CD4-positive, alpha-beta T cell treated with Interleukin-17A for 1 hour (primary cell): ENCODE results near the gene NBAS.
"Not testable (repeated sequence)": the region's sequence is repeated elsewhere in the genome, so short reads cannot be mapped to it uniquely, and the experiment has no call there.

Experiments used
- DNase-seq: peaks from one replicate; pipeline ENCODE4 v3.0.0-alpha.2; 2020

NBAS gene

DNA sequence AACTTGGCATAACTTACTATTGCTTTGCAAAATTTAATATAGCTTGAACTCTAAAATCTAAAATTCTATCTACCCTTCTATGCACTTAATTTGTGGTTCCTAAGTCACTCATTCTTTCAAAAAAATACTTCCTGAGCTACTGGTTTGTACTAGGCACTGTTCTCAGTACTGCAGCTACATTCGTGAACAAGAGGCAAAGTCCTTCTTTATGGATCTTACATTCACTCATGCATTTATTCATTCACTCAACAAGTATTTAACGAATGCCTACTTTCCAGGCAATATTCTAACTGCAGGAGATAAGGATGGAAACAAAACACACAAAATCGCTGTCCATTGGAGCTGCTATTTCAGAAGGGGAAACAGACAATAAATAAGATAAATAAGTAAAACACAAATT, 104.8 kb downstream of the NBAS start:
- DNase-seq, result no peak

DNA sequence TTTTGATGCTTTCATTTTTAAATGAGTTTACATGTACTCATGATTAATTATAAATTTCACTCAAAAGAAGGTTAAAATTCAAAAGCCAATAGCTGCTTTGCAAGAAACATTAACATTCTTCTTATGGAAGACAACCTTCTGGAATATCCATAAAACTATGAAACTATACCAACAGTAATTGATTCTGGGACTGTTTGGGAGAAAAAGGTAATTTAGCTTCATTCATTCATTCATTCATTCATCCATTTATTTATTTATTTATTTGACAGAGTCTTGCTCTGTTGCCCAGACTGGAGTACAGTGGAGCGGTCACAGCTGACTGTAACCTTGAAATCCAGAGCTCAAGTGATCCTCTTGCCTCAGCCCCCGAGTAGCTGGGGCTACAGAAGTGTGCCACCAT, 110.3 kb downstream of the NBAS start:
- no peak for DNase-seq

DNA sequence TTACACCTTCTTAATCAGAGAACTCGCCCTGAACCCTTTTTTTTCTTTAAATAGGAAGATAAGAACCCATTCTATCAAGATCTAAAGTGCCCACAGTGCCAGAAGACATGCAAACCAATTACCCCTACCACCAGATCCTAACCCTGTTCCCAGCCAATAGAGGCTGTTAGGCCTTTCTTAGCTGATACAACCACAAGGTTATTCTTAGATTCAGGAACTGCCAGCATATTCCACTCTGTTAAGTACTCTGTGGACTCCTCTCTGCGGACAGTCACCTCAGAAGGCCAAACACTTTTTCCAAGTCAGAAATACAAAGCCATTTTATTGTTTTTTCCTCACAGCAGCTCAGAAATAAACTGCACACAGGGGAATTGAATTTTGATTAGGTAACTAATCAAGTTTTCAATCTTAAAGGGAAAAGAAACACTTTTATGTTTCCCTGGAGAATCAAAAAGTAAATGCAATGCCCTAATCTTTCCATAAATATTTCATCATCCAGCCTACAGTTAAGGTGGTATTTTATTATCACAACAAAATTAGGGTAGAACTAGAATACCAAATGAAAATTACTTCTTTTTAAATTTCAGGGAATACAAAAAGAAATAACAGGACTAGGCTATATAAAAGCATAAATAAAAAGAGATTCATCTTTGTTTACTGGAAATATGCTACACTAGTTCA, 111.4 kb downstream of the NBAS start:
- DNase-seq, result no peak

DNA sequence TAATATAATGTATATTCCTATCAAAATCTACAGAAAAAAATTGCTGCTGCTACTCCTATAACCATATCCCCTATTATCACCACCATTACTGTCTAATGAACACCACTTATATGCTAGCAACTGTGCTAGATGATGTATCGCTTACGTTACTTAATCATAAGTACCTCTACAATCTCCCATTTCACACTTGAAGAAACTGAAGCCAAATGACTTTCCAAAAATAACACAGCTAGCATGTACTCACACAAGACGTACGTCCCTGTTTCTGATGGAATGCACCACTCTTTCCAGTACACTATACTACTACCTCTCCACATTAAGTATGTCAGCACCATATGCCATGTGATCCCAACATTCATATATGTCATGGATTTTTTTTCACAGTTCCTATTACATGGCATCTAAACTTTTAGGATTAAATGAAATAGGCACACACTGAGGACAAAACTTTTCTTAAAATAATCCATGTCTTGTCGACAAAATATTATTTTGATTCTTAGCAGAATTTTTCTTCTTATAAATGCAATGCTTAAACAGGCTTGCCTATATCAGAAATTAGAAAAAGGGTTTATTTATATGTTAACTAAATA, 112.8 kb downstream of the NBAS start:
- no peak for DNase-seq

DNA sequence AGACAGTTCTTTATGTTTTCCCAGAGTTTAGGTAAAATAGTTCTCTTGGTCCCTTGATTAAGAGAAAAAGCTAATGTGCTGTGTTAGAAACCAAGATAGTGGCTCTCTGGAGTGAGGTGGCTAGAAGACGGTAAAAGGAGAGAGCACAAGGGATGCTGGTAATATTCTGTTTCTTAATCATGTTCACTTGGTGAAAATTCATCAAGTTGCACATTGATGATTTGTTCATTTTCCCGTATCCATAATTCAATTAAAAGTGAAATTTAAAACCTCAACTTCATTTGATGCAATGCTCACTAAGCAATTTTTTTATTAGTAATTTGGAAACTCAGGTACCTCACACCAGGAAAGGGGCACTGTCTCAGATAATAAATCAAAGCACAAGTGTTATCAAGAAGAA, 113.8 kb downstream of the NBAS start:
- no peak for DNase-seq

DNA sequence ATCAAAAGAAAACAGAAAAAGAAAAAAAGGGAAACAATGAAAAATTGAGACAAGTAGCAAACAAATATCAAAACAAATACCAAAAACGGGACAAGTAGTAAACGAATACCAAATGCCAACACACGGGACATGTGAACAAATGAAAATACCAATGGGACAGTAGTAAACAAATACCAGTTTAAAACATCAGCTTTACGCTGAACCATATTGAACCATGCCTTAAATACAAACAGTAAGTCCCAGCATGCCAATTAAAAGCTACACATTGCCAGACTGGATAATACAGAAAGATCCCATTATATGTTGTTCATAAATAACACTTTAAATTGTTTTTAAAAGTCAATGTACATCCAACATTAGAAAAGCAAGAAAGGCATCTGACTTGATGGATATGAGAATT, 114.2 kb downstream of the NBAS start:
- no peak for DNase-seq

DNA sequence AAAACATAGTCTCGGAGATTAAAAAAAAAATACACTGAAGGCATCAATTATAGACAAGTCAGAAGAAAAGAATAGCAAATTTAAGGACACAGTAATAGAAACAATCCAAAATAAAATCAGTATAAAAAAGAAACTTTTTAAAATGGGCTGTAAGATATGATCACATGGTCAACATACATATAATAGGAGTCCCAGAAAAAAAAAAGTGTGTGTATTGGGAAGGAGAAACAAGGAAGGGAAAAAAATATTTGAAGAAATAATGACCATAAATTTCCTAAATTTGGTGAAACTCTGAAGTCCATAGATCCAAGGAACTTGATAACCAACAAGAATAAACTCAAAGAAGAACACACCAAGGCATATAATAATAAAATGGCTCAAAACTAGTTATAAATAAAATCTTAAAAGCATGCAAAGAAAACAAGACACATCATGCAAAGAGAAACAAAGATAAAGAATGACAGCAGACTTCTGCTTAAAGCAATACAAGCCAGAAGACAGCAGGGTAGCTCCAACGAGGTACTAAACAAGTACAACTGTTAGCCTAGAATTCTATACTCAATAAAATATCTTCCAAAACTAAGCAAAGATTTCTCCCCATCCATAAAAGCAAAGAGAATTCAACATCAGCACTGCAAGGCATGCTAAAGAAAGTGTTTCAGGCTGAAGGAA, 115.1 kb downstream of the NBAS start:
- DNase-seq, result no peak

DNA sequence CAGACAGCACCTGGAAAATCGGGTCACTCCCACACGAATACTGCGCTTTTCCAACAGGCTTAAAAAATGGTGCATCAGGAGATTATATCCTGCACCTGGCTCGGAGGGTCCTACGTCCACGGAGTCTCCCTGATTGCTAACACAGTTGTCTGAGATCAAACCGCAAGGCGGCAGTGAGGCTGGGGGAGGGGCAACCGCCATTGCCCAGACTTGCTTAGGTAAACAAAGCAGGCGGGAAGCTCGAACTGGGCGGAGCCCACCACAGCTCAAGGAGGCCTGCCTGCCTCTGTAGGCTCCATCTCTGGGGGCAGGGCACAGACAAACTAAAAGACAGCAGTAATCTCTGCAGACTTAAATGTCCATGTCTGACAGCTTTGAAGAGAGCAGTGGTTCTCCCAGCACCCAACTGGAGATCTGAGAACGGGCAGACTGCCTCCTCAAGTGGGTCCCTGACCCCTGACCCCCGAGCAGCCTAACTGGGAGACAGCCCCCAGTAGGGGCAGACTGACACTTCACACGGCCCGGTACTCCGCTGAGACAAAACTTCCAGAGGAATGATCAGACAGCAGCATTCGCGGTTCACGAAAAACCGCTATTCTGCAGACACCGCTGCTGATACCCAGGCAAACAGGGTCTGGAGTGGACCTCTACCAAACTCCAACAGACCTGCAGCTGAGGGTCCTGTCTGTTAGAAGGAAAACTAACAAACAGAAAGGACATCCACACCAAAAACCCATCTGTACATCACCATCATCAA, 121.2 kb downstream of the NBAS start:
- not testable (repeated sequence) for DNase-seq

DNA sequence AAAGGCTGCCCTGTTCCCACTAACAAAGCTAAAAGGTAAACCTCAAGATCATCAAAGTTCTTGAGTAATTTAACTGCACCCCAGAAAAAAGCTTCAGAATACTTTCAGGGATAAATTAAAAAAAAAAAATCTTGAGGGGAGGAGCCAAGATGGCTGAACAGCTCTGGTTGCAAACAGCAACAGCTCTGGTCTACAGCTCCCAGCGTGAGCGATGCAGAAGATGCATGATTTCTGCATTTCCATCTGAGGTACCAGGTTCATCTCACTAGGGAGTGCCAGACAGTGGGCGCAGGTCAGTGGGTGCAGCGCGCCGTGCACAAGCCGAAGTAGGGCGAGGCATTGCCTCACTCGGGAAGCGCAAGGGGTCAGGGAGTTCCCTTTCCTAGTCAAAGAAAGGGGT, 121.8 kb downstream of the NBAS start:
- not testable (repeated sequence) for DNase-seq

DNA sequence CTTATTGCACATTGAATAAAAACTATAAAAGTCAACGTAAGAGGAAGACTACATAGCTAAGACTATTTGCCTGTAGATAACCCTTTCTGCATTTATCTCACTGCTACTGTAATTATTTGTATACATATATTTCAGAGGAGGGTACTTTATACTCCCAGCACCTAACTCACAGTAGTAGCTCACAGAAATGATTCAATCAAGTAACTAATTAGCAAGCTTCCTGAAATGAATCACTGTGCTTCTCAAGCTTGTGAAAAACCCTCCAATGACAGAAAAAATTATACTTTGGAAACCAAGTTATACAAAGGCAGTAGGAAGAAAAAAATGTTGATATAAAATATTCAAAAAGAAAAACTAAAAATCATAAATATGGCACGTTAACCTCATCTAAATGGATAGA, 124.9 kb downstream of the NBAS start:
- DNase-seq, result no peak

DNA sequence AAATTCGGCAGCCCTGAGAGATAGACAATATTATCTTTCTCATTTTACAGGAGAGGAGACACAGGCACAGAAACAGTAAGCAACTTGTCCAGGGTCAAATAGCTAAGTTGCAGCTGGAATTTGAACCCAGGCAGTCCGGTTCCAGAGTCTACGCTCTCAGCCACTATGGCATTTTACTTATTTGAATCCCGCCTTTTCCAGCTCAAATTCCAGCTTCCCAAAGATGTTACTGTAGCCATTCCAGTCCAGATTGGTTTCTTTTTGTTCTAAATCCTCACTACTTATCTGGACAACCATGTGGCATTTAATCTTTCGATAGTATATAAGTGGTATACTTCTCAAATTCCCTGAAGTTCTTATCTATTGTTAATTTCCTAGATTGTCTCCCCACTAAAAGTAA, 125.7 kb downstream of the NBAS start:
- no peak for DNase-seq

DNA sequence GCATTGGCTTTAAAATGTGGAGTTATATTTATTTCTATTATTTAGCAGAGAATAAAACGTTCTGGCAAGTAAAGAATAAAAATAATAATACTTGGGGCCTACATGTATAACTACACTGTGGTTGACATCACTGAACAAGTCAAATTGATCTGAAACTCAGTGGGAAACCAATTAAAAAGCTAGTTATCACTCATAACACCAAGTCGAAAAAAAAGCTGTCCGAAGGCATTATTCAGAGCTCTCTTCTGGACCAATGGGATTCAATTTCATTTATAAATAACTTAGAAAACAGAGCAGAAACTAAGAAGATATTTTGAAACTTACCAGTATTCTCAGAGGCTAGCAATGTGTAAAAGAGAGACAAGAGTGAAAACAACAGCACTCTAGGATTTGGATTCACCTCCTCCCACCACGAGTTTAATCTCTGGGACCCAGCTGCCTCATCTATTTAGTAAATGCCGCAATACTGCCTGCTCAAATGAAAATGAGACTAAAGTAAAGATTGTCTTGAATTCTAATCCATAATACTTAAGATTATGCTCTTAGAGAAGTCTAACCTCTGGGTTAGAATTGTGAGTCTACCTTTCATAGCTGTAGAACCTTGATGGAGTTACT, 128.4 kb downstream of the NBAS start:
- no peak for DNase-seq

DNA sequence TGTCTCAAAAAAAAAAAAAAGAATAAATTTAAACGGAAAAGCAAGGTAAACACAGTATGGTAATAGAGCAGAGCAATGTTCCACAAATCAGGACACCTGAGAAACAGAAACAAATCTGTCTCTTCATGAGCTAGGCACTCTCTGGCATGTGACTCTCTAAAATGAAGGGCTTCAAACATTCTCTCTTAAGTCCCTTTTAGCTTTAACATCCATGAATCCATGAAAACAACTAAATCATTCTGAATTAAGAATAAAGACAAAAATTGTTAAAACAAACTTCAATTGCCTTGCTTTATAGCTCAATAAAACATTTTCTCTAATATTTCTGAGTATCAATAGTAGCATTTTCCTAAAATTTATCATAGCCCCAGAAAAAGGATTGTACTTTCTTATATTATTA, 132.1 kb downstream of the NBAS start:
- no peak for DNase-seq

DNA sequence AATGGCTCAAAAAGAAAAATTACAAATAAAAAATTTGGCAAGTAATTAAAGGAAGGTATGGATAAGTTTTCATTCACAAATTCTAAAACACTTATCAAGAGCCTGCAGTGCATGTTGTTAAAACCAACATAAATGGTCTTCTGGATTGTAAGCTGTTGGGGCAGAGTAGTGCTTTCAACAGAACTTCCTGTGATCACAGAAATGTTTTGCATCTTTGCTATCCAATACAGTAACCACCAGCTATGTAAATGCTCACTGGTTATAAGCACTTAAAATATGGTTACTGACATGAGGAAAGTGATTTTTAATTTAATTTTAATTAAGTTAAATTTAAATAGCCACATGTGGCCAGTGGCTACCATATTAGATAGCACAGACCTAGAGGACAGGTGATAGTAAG, 133.1 kb downstream of the NBAS start:
- no peak for DNase-seq

DNA sequence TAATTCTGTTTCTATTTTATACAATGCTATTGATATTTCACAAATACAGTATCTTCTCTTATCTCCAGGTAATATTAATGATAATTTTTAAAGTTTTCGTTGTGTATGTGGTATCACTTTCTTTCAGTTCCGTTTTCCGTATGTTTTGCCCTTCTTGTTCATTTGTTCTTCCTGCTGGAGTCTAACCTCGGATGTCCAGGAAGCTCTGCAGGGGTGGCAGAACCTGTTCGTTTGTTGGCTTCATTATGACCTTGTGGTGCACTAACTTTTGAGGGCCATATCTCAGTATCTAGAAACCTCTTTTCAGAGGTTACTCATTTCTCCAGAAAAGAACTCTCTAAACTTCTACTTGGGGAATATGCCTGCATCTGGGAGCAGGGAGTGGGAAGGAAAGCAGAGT, 134.5 kb downstream of the NBAS start:
- no peak for DNase-seq

DNA sequence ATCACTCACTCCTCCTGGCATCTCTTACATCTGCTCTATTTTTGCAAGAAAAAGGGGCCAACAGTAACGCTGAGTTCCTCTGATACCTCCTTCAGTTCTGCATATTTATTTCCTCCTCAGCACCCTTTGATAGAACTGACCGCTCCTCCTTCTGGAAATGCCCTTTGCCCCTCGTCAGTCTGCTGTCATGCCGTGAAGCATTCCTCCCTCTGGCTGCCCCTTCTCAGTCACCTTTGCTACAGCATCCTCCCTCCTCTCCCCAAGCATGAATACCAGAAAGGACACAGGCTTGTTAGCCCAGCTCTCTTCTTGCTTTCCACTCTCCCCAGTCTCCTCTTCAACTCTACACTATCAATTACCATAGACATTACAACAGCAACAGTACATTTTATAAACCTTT, 135.4 kb downstream of the NBAS start:
- DNase-seq, result no peak

DNA sequence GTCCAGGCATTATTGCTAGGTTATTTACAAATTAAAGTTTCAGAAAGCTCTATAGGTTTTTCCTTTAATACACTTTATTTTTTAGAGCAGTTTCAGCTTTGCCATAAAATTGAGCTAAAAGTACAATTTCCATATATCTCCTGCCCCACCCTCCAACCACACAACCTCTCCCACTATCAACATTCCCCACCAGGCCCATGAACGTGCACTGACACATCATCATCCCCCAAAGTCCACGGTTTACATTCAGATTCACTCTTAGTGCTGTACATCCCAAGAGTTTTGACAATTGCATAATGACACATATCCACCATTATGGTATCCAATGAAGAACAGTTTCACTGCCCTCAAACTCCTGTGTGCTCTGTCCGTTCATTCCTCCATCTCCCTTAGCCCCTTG, 139.4 kb downstream of the NBAS start:
- no peak for DNase-seq

DNA sequence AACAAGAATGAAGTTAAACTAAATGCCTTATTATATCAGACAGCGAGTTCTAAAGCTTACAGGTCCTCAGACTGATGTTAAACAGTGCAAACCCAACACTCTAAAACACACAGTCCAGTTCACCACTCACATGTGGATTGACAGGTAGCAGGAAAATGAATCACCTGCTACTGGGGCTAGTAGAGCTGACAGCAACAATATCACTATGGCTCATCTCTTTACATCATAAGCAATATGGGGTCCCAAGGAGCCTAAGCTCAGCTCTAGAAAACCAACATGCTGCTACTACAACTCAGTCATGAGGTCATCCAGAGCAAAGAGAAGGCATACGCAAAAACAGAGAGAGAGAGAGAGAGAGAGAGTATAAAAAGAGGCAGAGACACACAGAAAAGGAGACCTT, 145.4 kb downstream of the NBAS start:
- DNase-seq, result no peak

DNA sequence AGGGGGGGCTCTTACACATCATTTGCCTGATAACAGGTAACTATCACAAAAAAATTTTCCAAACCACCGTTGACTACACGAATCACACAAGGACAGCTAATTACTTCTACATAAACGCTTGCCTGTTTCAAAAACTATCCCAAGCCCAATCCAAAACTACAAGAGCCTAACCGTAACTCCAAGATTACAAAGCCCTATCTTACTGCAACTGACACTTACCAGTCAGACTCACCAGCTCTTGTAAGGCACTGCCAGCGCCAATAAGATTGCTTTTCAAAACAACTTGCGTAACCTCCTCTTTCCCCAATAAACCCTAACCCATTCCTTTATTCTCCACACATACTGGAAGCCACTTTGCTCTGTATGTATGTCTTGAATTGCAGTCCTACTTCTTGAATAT, 148.4 kb downstream of the NBAS start:
- no peak for DNase-seq

DNA sequence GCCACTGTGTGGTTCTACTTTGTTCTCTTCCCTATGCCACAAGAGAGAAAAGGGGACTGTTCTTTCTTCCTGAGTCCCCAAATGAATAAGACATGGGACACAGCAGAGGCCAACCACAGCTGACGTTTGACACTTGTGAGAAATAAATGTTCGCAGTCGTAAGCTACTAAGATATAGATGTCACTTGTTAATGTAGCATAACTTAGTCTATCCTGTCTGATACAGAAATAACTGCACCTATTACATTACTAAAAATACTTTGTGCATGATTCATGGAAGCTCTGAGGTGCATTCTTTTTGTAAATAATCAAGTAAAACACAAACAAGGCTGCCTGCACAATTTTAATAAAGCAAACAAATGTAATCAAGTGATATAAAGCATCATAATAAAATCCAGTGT, 148.8 kb downstream of the NBAS start:
- no peak for DNase-seq

DNA sequence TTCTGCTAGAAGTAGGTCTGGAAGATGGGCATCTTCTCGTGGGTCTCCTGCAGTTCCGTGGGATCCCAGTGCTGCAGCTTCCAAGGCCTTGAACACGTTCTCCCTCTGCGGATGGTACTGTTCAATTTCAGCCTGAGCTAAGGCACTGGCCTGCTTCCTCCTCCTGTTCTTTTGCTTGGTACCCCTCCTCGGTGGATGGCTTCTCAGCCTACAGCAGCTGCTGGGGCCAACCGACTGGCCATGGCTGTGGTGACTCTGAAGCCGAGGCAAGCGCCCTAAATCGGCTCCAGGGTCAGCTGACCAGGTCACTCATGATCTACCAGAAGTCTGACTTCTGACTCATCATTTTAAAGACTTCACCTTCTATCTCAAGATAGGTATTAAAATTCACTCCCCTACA, 150.2 kb downstream of the NBAS start:
- no peak for DNase-seq

DNA sequence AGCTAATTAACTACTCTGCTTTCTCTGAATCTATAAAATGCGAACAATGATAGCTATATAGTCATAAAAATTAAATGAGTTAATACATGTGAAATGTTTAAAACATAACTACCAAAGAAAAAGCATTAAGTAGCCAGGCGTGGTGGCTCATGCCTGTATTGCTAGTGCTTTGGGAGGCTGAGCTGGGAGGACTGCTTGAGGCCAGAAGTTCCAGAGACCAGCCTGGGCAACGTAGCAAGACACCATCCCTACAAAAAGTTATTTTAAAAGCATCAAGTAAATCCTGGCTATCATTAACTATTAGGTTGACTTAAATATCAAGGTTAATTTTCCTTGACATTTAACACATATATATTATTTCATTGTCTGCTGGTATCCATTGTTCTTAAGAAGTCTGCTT, 152.4 kb downstream of the NBAS start:
- DNase-seq, result no peak

DNA sequence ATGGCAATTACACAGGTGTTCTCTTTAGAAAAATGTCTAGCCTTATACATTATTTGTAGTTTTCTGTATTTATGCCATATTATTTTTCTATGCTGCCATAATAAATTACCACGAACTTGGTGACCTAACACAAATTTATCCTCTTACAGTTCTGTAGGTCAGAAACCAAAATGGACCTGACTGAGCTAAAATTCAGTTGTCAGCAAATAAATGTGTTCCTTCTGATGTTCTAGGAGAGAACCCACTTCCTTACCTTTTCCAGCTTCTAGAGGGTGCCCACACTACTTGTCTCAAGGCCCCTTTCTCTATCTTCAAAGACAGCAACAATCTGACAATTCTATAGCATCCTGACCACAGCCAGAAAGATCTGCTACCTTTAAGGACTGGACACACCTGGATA, 153.5 kb downstream of the NBAS start:
- DNase-seq, result no peak

DNA sequence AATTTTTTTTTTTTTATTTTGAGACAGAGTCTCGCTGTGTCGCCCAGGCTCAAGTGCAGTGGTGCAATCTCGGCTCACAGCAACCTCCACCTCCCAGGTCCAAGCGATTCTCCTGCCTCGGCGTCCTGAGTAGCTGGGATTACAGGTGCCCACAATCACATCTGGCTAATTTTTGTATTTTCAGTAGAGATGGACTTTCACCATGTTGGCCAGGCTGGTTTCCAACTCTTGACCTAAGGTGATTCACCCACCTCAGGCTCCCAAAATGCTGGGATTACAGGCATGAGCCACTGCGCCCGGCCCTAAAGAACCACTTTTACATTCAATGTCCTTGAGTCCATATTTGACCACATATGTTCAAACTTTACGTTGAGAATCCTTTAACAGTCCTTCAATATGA, 156.6 kb downstream of the NBAS start:
- DNase-seq, result not testable (repeated sequence)
